Astrocyte (in vitro differentiated cells and primary cell): Measurements from ENCODE around the gene DHX8.

Experiments used
- EZH2 ChIP-seq: IDR thresholded peaks from 2 replicates; pipeline ENCODE4 v1.6.1; 2012; ENCODE audit warnings: mild to moderate bottlenecking, low read length, inconsistent platforms; ENCODE audit not compliant: insufficient read depth
- TF ChIP-seq, protein P1 (sequence below): IDR thresholded peaks from 2 replicates; pipeline ENCODE4 v1.5.1; 2011; ENCODE audit warnings: low read depth, mild to moderate bottlenecking, inconsistent platforms, low read length, moderate library complexity; ENCODE audit not compliant: insufficient read depth

DNA sequence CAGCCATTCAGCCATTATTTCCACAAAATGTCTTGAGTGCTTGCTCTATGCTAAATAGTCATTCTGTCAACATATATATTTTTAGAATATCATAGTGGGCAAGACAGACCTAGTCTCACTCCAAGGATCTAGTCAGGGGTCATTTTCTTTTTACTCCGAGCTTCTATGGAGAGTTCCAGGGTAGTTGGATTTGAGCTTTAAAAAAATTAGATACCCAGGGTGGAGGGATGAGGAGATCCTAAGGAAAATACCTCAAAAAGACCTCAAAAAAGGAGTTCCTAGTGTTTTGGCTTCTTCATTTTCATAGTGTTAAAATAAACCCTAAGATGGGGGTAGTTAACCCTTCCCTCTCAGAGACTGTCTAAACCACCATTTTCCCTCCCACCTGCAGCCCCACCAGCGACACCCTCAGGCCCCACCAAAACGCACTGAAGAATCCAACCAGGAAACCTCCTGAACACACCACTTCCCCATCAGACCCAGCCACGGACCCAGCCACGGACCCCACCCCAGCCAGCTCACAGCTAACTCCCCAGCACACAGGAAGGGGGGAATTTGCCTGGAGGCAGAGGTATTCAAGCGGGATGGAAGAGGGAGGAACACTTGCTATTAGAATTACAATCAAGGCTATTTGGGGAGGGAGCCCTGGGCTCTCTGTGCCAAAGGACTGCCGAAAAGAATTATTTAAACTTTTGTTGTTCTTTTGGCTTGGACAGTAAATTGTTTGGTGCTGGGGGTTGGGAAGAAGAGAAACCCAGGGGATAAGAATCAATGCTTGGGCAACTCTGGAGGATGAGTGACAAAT lies 60.2 kb downstream of the DHX8 start:
- TF ChIP-seq, protein P1, sequence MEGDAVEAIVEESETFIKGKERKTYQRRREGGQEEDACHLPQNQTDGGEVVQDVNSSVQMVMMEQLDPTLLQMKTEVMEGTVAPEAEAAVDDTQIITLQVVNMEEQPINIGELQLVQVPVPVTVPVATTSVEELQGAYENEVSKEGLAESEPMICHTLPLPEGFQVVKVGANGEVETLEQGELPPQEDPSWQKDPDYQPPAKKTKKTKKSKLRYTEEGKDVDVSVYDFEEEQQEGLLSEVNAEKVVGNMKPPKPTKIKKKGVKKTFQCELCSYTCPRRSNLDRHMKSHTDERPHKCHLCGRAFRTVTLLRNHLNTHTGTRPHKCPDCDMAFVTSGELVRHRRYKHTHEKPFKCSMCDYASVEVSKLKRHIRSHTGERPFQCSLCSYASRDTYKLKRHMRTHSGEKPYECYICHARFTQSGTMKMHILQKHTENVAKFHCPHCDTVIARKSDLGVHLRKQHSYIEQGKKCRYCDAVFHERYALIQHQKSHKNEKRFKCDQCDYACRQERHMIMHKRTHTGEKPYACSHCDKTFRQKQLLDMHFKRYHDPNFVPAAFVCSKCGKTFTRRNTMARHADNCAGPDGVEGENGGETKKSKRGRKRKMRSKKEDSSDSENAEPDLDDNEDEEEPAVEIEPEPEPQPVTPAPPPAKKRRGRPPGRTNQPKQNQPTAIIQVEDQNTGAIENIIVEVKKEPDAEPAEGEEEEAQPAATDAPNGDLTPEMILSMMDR = no peak
- no peak for TF ChIP-seq EZH2
